Ishikawa (cell line): ENCODE data around the gene LSMEM2.

ENCODE experiments used
- EP300 ChIP-seq: IDR thresholded peaks from 2 replicates; pipeline ENCODE4 v1.6.1; 2012; ENCODE audit warnings: borderline replicate concordance
- RAD21 ChIP-seq: IDR thresholded peaks from 2 replicates; pipeline ENCODE4 v1.6.1; 2012; ENCODE audit warnings: low read depth

GRCh38 chr3:50245251-50245745 lies 33.6 kb upstream of the LSMEM2 start:
- no peak for TF ChIP-seq RAD21
- TF ChIP-seq EP300, result no peak
